Transverse colon (tissue), 4 donors: ENCODE results near the gene NEDD4L. TPM values are rescaled to one million over a fixed set of nuclear protein-coding genes. Genes with fewer than 3 reads are reported as not detected.

Experiments used
- DNase-seq: peaks from one replicate; pipeline ENCODE4 v3.0.0-alpha.2; 2019
- H3K27ac ChIP-seq, 4 donors: fragments of 200-600 bp; sonication (generic); 2 replicates each; pipeline ENCODE4 v1.5.1; 2016 to 2018; ENCODE audit warnings: inconsistent platforms in 4 of 4
- H3K27me3 ChIP-seq: fragments of 200-600 bp; sonication (generic); 2 replicates; pipeline ENCODE4 v1.5.1; 2017; ENCODE audit warnings: inconsistent platforms
- H3K36me3 ChIP-seq, 4 donors: fragments of 200-600 bp; sonication (generic); 2 replicates each; pipeline ENCODE4 v1.5.1; 2017 to 2019; ENCODE audit warnings: inconsistent platforms in 4 of 4
- H3K4me1 ChIP-seq, 4 donors: fragments of 200-600 bp; sonication (generic); 2 replicates each; pipeline ENCODE4 v1.5.1; 2017 to 2020; ENCODE audit warnings: inconsistent platforms in 4 of 4
- H3K4me3 ChIP-seq, 4 donors: fragments of 200-600 bp; sonication (generic); 1 replicate in 1 of 4; 2 replicates in 3 of 4; pipeline versions ENCODE4 v1.5.1 to v1.6.1; 2017 to 2019; ENCODE audit warnings: inconsistent platforms in 4 of 4
- H3K9me3 ChIP-seq, 2 donors: fragments of 200-600 bp; sonication (generic); 2 replicates each; pipeline ENCODE4 v1.5.1; 2017 to 2019; ENCODE audit warnings: inconsistent platforms in 2 of 2
- EP300 ChIP-seq: sonication (generic); formaldehyde crosslinking; IDR thresholded peaks from one replicate; pipeline ENCODE4 v1.6.1; 2017; ENCODE audit warnings: antibody characterized with exemption, low read depth
- POLR2A ChIP-seq: fragments of 450-650 bp; IDR thresholded peaks from one replicate; pipeline ENCODE4 v1.6.1; 2016; ENCODE audit warnings: antibody characterized with exemption, mild to moderate bottlenecking, moderate library complexity
- POLR2AphosphoS5 ChIP-seq, 3 donors: sonication (generic); formaldehyde crosslinking; IDR thresholded peaks; one replicate each; pipeline ENCODE4 v1.6.1; 2016; ENCODE audit warnings: antibody characterized with exemption in 3 of 3
- WGBS, 2 donors: methylation state at CpG; one replicate each; pipeline ENCODE4 v1.1.5; 2018; ENCODE audit warnings: low coverage in 1 of 2; 5-methylcytosine and 5-hydroxymethylcytosine counted together
- in situ Hi-C, 4 donors: fragments of 200-750 bp; cut with MboI; loops; one replicate each; pipeline versions ENCODE4 v1.15.0 to v1.15.1; 2017; ENCODE audit warnings: low sequenced_read_pairs in 3 of 4, low pct_ligation_motif_present in 1 of 4, low pct_unique_long_range_greater_than_20kb in 1 of 4
- intact Hi-C: fragments of 100-400 bp; cut with DNase I; formaldehyde crosslinking; loops from one replicate; pipeline ENCODE4 v1.15.1; 2023; ENCODE audit warnings: low total_unique reads
- total RNA-seq, 4 donors: library from RNA; depleted of rRNA; stranded (reverse); fragments of >200 nt; gene quantifications; one replicate each; pipeline ENCODE4 v1.1.0, GENCODE V29; 2016
- TF ChIP-seq, protein P1 (sequence below), 5 experiments: fragments of 200-600 bp in 3 of 5; fragments of 450-650 bp in 2 of 5; sonication (generic) in 3 of 5; IDR thresholded peaks; 1 replicate in 2 of 5; 2 replicates in 3 of 5; pipeline ENCODE4 v1.5.1; 2016 to 2017; ENCODE audit warnings: antibody characterized with exemption in 5 of 5, inconsistent platforms in 3 of 5, mild to moderate bottlenecking in 2 of 5, moderate library complexity in 1 of 5

The NEDD4L gene
- total RNA-seq, 4 donors from 2014 or later, result 217 to 773 (median 305) TPM

DNA sequence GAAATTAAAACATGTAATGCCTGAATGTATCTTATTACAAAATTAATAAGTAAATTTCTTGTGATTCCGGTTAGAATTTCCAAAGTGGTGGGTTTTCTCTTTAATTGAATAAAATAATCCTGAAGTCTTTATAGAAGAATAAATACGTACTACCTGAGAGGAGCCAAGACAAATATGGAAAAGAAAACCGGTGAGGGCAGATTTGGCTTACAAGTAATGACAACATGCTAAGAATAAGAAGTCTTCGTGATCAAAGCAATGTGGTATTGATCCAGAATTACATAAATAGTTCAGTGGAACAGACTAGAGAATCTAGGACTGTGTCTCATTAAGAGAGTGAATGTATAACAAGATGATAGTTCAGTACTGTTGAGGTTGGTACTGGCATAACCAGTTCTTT is 167.5 kb downstream of the NEDD4L start:
- H3K4me3 ChIP-seq, result no peak overlapping the region
- intact Hi-C loops, result no loop called here

GRCh38 chr18:58212274-58212673 is 168.2 kb downstream of the NEDD4L start:
- intact Hi-C loops, result no loop called here
- Histone ChIP-seq H3K9me3 (no peaks in the 10 kb centered on the region), H3K4me3 (no peak overlapping the region), H3K36me3 (no peaks in the 10 kb centered on the region), H3K27ac (peak overlapping the region; percentile 0 to 39 (median 14)), H3K4me1 (peaks cover 7 to 64% (median 31%) of the 10 kb centered on the region in 4 donors), H3K27me3 (no peaks in the 10 kb centered on the region)
- TF ChIP-seq, protein P1, sequence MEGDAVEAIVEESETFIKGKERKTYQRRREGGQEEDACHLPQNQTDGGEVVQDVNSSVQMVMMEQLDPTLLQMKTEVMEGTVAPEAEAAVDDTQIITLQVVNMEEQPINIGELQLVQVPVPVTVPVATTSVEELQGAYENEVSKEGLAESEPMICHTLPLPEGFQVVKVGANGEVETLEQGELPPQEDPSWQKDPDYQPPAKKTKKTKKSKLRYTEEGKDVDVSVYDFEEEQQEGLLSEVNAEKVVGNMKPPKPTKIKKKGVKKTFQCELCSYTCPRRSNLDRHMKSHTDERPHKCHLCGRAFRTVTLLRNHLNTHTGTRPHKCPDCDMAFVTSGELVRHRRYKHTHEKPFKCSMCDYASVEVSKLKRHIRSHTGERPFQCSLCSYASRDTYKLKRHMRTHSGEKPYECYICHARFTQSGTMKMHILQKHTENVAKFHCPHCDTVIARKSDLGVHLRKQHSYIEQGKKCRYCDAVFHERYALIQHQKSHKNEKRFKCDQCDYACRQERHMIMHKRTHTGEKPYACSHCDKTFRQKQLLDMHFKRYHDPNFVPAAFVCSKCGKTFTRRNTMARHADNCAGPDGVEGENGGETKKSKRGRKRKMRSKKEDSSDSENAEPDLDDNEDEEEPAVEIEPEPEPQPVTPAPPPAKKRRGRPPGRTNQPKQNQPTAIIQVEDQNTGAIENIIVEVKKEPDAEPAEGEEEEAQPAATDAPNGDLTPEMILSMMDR (IDR thresholded peaks at IDR 0.05), result no peak
- TF ChIP-seq POLR2AphosphoS5 (IDR thresholded peaks at IDR 0.05) (peak in 2 of 3 donors; percentile 27 to 38), POLR2A (no peak), EP300 (no peak)
- 38 to 58% methylated on average over 4 to 8 of the region's 8 CpGs for WGBS, 2 donors
- in situ Hi-C loops, result no loop called here
- peak; percentile 38 for DNase-seq

More for the DNA sequence above, 167.5 kb downstream of the NEDD4L start:
- 44 to 58% methylated on average over 4 of the region's 4 CpGs for WGBS, 2 donors
- TF ChIP-seq POLR2AphosphoS5 (IDR thresholded peaks at IDR 0.05) (no peak), EP300 (no peak)
- no peak for DNase-seq
- in situ Hi-C loops, result no loop called here
- Histone ChIP-seq H3K27me3 (no peaks in the 10 kb centered on the region), H3K4me1 (peaks cover 6 to 56% (median 26%) of the 10 kb centered on the region in 4 donors), H3K27ac (peak overlapping the region; percentile 0 to 36 (median 14)), H3K36me3 (no peaks in the 10 kb centered on the region), H3K9me3 (no peaks in the 10 kb centered on the region)

GRCh38 chr18:58213440-58213839 is 169.4 kb downstream of the NEDD4L start:
- TF ChIP-seq POLR2A (no peak), POLR2AphosphoS5 (IDR thresholded peaks at IDR 0.05) (no peak), EP300 (no peak)
- TF ChIP-seq, protein P1 (IDR thresholded peaks at IDR 0.05), result no peak
- Histone ChIP-seq H3K4me3 (no peak overlapping the region), H3K36me3 (no peaks in the 10 kb centered on the region), H3K27me3 (no peaks in the 10 kb centered on the region), H3K27ac (peak overlapping the region in 1 of 4 donors; percentile 29), H3K4me1 (peaks cover 7 to 67% (median 31%) of the 10 kb centered on the region in 4 donors), H3K9me3 (no peaks in the 10 kb centered on the region)
- intact Hi-C loops (no loop called here), in situ Hi-C loops (no loop called here)
- DNase-seq, result no peak
- WGBS, 2 donors, result 85 to 86% methylated on average over 2 of the region's 2 CpGs

GRCh38 chr18:58215011-58215410 is 171.0 kb downstream of the NEDD4L start:
- in situ Hi-C loops (no loop called here), intact Hi-C loops (no loop called here)
- Histone ChIP-seq H3K27me3 (no peaks in the 10 kb centered on the region), H3K4me1 (peaks cover 4 to 62% (median 28%) of the 10 kb centered on the region in 4 donors), H3K36me3 (no peaks in the 10 kb centered on the region), H3K27ac (peak overlapping the region; percentile 29 to 68 (median 57)), H3K4me3 (no peak overlapping the region), H3K9me3 (no peaks in the 10 kb centered on the region)
- 40 to 54% methylated on average over 5 to 6 of the region's 6 CpGs for WGBS, 2 donors
- no peak for DNase-seq
- no peak for TF ChIP-seq POLR2A
- peak in 2 of 3 donors; percentile 16 to 49 for TF ChIP-seq POLR2AphosphoS5 (IDR thresholded peaks at IDR 0.05)

DNA sequence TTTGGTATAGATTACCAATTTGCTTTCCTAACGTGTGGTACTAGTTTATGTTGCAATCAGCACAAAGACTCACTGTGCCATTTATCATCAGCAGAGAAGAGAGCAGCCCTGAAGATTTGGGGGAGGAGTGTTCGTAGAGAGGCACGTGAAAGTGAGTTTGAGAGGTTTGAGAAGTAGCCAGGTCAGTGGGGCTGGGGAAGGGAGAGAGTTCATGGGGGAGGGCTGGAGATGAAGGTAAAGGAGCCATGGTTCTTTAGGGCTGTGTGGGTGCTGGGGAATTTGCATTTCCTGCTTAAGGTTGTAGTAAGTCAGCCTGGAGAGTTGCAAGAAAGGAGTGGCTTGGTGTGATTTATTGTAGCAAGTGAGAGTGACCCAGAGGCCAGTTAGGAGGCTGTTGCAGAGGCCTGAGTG is 172.1 kb downstream of the NEDD4L start:
- DNase-seq, result peak; percentile 44
- Histone ChIP-seq H3K36me3 (no peaks in the 10 kb centered on the region), H3K9me3 (no peaks in the 10 kb centered on the region), H3K4me1 (peaks cover 4 to 59% (median 30%) of the 10 kb centered on the region in 4 donors), H3K27ac (peak overlapping the region; percentile 29 to 68 (median 57)), H3K27me3 (no peaks in the 10 kb centered on the region), H3K4me3 (no peak overlapping the region)
- in situ Hi-C loops (no loop called here), intact Hi-C loops (no loop called here)
- WGBS, 2 donors, result 23 to 41% methylated on average over 3 of the region's 3 CpGs
- TF ChIP-seq POLR2AphosphoS5 (IDR thresholded peaks at IDR 0.05) (peak in 1 of 3 donors; percentile 19), EP300 (no peak)

GRCh38 chr18:58217052-58217451 is 173.0 kb downstream of the NEDD4L start:
- no peak overlapping the region for H3K4me3 ChIP-seq
- peak overlapping the region in 3 of 4 donors; percentile 29 to 68 (median 62) for H3K27ac ChIP-seq
- in situ Hi-C loops (no loop called here), intact Hi-C loops (no loop called here)
- no peaks in the 10 kb centered on the region for H3K36me3 ChIP-seq
- peaks cover 4 to 51% (median 36%) of the 10 kb centered on the region in 4 donors for H3K4me1 ChIP-seq
- TF ChIP-seq, protein P1 (IDR thresholded peaks at IDR 0.05), result no peak
- TF ChIP-seq POLR2A (no peak), POLR2AphosphoS5 (IDR thresholded peaks at IDR 0.05) (no peak), EP300 (no peak)
- no peaks in the 10 kb centered on the region for H3K27me3 ChIP-seq
- no peaks in the 10 kb centered on the region for H3K9me3 ChIP-seq
- 66 to 78% methylated on average over 3 of the region's 3 CpGs for WGBS, 2 donors
- DNase-seq, result no peak
